ENCODE results near the gene AGAP1.

AGAP1 gene

DNA sequence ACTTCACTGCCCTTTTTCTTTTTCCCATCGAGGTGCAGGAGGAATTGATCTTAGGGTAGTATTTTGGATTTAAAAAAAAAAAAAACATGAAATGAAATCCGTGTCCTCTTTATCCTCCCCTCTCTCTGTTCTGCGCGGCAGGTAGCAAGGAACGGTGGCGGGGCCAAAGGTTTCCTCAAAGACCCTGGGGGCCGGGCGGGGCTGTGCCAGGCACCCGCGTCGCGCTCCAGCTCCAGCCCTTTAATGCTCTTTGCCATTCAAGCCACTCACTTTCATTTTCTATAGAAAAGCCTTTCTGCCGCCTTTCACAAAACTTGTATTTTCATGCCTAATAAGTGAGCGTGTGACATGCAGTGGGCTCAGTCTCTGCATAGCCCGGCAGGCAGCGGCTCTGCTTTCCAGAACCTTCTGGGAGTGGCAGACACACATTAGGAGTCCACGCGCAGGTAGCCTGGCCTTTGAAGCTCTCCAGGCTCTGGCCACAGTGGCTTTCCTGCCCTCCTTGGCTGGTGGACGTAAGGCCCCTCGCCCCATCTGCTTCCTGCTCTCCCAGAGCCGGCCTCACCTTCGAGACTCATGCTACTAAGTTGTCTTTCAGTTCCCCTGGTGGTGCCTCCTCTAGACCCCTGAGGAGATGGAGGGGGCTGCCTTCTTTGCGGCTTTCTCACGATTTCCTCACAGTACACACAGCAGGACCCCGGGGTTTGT lies 41.7 kb downstream of the AGAP1 start:
- Histone ChIP-seq H3K79me2 (ENCODE audit: control insufficient read depth, low read length) (no peaks in the 10 kb centered on the region), H3K36me3 (ENCODE audit: control insufficient read depth, low read length) (no peaks in the 10 kb centered on the region), H3F3A (ENCODE audit: control insufficient read depth, insufficient read depth) (no peaks in the 10 kb centered on the region), H4K20me1 (ENCODE audit: control insufficient read depth, insufficient read depth, low read depth, low read length) (no peaks in the 10 kb centered on the region), H3K4me1 (ENCODE audit: control insufficient read depth, low read length) (no peaks in the 10 kb centered on the region), H3K9me2 (replicated peaks; ENCODE audit: control insufficient read depth, low read length) (no peaks in the 10 kb centered on the region), H3K4me2 (ENCODE audit: low read length) (no peak overlapping the region), H3K4me3 (ENCODE audit: low read length) (no peak overlapping the region), H3K27ac (ENCODE audit: low read depth, low read length) (no peak overlapping the region), H3K27me3 (ENCODE audit: control insufficient read depth, low read length) (no peaks in the 10 kb centered on the region), H3K9me3 (ENCODE audit: control insufficient read depth, insufficient read depth, low read length) (no peaks in the 10 kb centered on the region)
- TF ChIP-seq, protein P1, sequence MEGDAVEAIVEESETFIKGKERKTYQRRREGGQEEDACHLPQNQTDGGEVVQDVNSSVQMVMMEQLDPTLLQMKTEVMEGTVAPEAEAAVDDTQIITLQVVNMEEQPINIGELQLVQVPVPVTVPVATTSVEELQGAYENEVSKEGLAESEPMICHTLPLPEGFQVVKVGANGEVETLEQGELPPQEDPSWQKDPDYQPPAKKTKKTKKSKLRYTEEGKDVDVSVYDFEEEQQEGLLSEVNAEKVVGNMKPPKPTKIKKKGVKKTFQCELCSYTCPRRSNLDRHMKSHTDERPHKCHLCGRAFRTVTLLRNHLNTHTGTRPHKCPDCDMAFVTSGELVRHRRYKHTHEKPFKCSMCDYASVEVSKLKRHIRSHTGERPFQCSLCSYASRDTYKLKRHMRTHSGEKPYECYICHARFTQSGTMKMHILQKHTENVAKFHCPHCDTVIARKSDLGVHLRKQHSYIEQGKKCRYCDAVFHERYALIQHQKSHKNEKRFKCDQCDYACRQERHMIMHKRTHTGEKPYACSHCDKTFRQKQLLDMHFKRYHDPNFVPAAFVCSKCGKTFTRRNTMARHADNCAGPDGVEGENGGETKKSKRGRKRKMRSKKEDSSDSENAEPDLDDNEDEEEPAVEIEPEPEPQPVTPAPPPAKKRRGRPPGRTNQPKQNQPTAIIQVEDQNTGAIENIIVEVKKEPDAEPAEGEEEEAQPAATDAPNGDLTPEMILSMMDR (IDR thresholded peaks at IDR 0.05; ENCODE audit: low read depth, low read length, poor library complexity, severe bottlenecking): no peak
- TF ChIP-seq EZH2phosphoT487 (IDR thresholded peaks at IDR 0.05; ENCODE audit: borderline replicate concordance, low read length): no peak

GRCh38 chr2:235536711-235537110 lies 42.9 kb downstream of the AGAP1 start:
- Histone ChIP-seq H3K4me1 (ENCODE audit: control insufficient read depth, low read length) (no peaks in the 10 kb centered on the region), H4K20me1 (ENCODE audit: control insufficient read depth, insufficient read depth, low read depth, low read length) (no peaks in the 10 kb centered on the region), H3K4me3 (ENCODE audit: low read length) (no peak overlapping the region), H3K4me2 (ENCODE audit: low read length) (no peak overlapping the region), H3K27ac (ENCODE audit: low read depth, low read length) (no peak overlapping the region), H3F3A (ENCODE audit: control insufficient read depth, insufficient read depth) (no peaks in the 10 kb centered on the region), H3K9me3 (ENCODE audit: control insufficient read depth, insufficient read depth, low read length) (no peaks in the 10 kb centered on the region), H3K79me2 (ENCODE audit: control insufficient read depth, low read length) (no peaks in the 10 kb centered on the region), H3K9me2 (replicated peaks; ENCODE audit: control insufficient read depth, low read length) (no peaks in the 10 kb centered on the region), H3K27me3 (ENCODE audit: control insufficient read depth, low read length) (no peaks in the 10 kb centered on the region), H3K36me3 (ENCODE audit: control insufficient read depth, low read length) (no peaks in the 10 kb centered on the region)
- TF ChIP-seq EZH2phosphoT487 (IDR thresholded peaks at IDR 0.05; ENCODE audit: borderline replicate concordance, low read length): no peak
- TF ChIP-seq, protein P1 (IDR thresholded peaks at IDR 0.05; ENCODE audit: low read depth, low read length, poor library complexity, severe bottlenecking): no peak

GRCh38 chr2:235537186-235537585 lies 43.3 kb downstream of the AGAP1 start:
- no peak overlapping the region for H3K27ac ChIP-seq (ENCODE audit: low read depth, low read length)
- H3K9me3 ChIP-seq (ENCODE audit: control insufficient read depth, insufficient read depth, low read length): no peaks in the 10 kb centered on the region
- no peaks in the 10 kb centered on the region for H3F3A ChIP-seq (ENCODE audit: control insufficient read depth, insufficient read depth)
- no peaks in the 10 kb centered on the region for H4K20me1 ChIP-seq (ENCODE audit: control insufficient read depth, insufficient read depth, low read depth, low read length)
- no peak for TF ChIP-seq EZH2phosphoT487 (IDR thresholded peaks at IDR 0.05; ENCODE audit: borderline replicate concordance, low read length)
- TF ChIP-seq, protein P1 (IDR thresholded peaks at IDR 0.05; ENCODE audit: low read depth, low read length, poor library complexity, severe bottlenecking): no peak
- H3K4me2 ChIP-seq (ENCODE audit: low read length): no peak overlapping the region
- H3K79me2 ChIP-seq (ENCODE audit: control insufficient read depth, low read length): no peaks in the 10 kb centered on the region
- H3K36me3 ChIP-seq (ENCODE audit: control insufficient read depth, low read length): no peaks in the 10 kb centered on the region
- H3K27me3 ChIP-seq (ENCODE audit: control insufficient read depth, low read length): no peaks in the 10 kb centered on the region
- H3K9me2 ChIP-seq (replicated peaks; ENCODE audit: control insufficient read depth, low read length): no peaks in the 10 kb centered on the region
- no peak overlapping the region for H3K4me3 ChIP-seq (ENCODE audit: low read length)
- H3K4me1 ChIP-seq (ENCODE audit: control insufficient read depth, low read length): no peaks in the 10 kb centered on the region

Measured in DOHH2 (cell line).